H1 (cell line): ENCODE measurements around the gene TCF7L1. TPM values are rescaled to one million over a fixed set of nuclear protein-coding genes. Genes with fewer than 3 reads are reported as not detected.

Experiments used
- JUN ChIP-seq: IDR thresholded peaks from 2 replicates; pipeline ENCODE4 v1.6.1; 2011; ENCODE audit warnings: low read depth, mild to moderate bottlenecking, improper control_type of control experiment, low read length
- SP1 ChIP-seq: IDR thresholded peaks from 2 replicates; pipeline ENCODE4 v1.6.1; 2011; ENCODE audit warnings: low read depth, low read length
- polyA plus RNA-seq, 7 experiments: library from polyadenylated mRNA; depleted of rRNA in 3 of 7; stranded (reverse) in 5 of 7; unstranded in 2 of 7; fragments of >200 nt in 5 of 7; fragments of 200-250 nt in 2 of 7; gene quantifications; 1 replicate in 5 of 7; 2 replicates in 1 of 7; 4 replicates in 1 of 7; pipeline versions ENCODE4 v1.2.1 to v1.2.3, GENCODE V29; 2011 to 2013; ENCODE audit warnings: missing spikeins in 2 of 7, mixed read lengths in 2 of 7
- total RNA-seq: library from RNA; stranded (reverse); fragmentation: NEBNext Ultra II Directional; extraction: Animal tissue kit (Norgen Biotek cat#: 25700); gene quantifications from 2 replicates; pipeline ENCODE4 v1.2.1, GENCODE V29; 2021

The TCF7L1 gene
- total and polyA plus RNA-seq, 2 of the 8 experiments (the other 6 are each of a cell fraction or from before 2014, with no cell fraction given) = 27.5 to 108 TPM

- no peak for TF ChIP-seq JUN
- no peak for TF ChIP-seq SP1
- TF ChIP-seq, all 59 proteins: peak for 0
These were observed 45.0 kb downstream of the TCF7L1 start (continued) for GRCh38 chr2:85178154-85178553.
